HepG2 (cell line): Measurements from ENCODE around the gene YEATS4. TPM values are rescaled to one million over a fixed set of nuclear protein-coding genes. Genes with fewer than 3 reads are reported as not detected.

Source experiments
- CHD2 ChIP-seq: IDR thresholded peaks from 2 replicates; pipeline ENCODE4 v1.6.1; 2011; ENCODE audit warnings: low read depth, low read length, improper control_type of control experiment
- CSRNP1 ChIP-seq: sonication (generic); formaldehyde crosslinking; IDR thresholded peaks from 2 replicates; pipeline ENCODE4 v1.8.1; 2023; ENCODE audit warnings: mild to moderate bottlenecking, missing genetic modification reagents
- FOXA3 ChIP-seq: IDR thresholded peaks from 2 replicates; pipeline ENCODE4 v1.6.1; 2016; ENCODE audit warnings: missing genetic modification reagents, missing compliant biosample characterization
- FOXP4 ChIP-seq: sonication (generic); formaldehyde crosslinking; IDR thresholded peaks from 2 replicates; pipeline ENCODE4 v1.4.0; 2020; ENCODE audit warnings: missing genetic modification reagents
- HMGA1 ChIP-seq: sonication (generic); formaldehyde crosslinking; conservative IDR thresholded peaks from 2 replicates; pipeline ENCODE4 v1.4.0; 2020; ENCODE audit warnings: missing genetic modification reagents
- KLF11 ChIP-seq: IDR thresholded peaks from 2 replicates; pipeline ENCODE4 v1.6.1; 2016; ENCODE audit warnings: missing compliant biosample characterization
- KMT2A ChIP-seq: sonication (generic); formaldehyde crosslinking; IDR thresholded peaks from 2 replicates; pipeline ENCODE4 v1.4.0; 2020; ENCODE audit warnings: missing genetic modification reagents
- LRRFIP1 ChIP-seq: sonication (generic); formaldehyde crosslinking; conservative IDR thresholded peaks from 2 replicates; pipeline ENCODE4 v1.4.0; 2020; ENCODE audit warnings: missing genetic modification reagents
- MAFF ChIP-seq: IDR thresholded peaks from 2 replicates; pipeline ENCODE4 v1.6.1; 2011; ENCODE audit warnings: low read depth, low read length, improper control_type of control experiment
- MEF2D ChIP-seq: sonication (generic); formaldehyde crosslinking; IDR thresholded peaks from 2 replicates; pipeline ENCODE4 v1.5.1; 2020; ENCODE audit warnings: mild to moderate bottlenecking, missing genetic modification reagents
- NBN ChIP-seq: fragments of 450-650 bp; conservative IDR thresholded peaks from 2 replicates; pipeline ENCODE4 v1.6.1; 2017
- PBX2 ChIP-seq: IDR thresholded peaks from 2 replicates; pipeline ENCODE4 v1.6.1; 2016; ENCODE audit warnings: control low read depth
- YY1 ChIP-seq: IDR thresholded peaks from 2 replicates; pipeline ENCODE4 v1.6.1; 2011; ENCODE audit warnings: low read length, low read depth, moderate library complexity, mild to moderate bottlenecking; ENCODE audit not compliant: insufficient read depth, insufficient replicate concordance
- ZFP41 ChIP-seq: sonication (generic); formaldehyde crosslinking; IDR thresholded peaks from 2 replicates; pipeline ENCODE4 v1.4.0; 2020; ENCODE audit warnings: mild to moderate bottlenecking, missing genetic modification reagents, borderline replicate concordance
- ZNF333 ChIP-seq: sonication (generic); formaldehyde crosslinking; IDR thresholded peaks from 2 replicates; pipeline ENCODE4 v1.4.0; 2020; ENCODE audit warnings: mild to moderate bottlenecking, missing genetic modification reagents, borderline replicate concordance
- ZNF337 ChIP-seq: sonication (generic); formaldehyde crosslinking; IDR thresholded peaks from 2 replicates; pipeline ENCODE4 v1.5.1; 2020; ENCODE audit warnings: missing genetic modification reagents, low read depth, mild to moderate bottlenecking, borderline replicate concordance
- ZNF44 ChIP-seq: sonication (generic); formaldehyde crosslinking; IDR thresholded peaks from 2 replicates; pipeline ENCODE4 v1.5.1; 2020; ENCODE audit warnings: mild to moderate bottlenecking, missing genetic modification reagents
- ZNF496 ChIP-seq: sonication (generic); formaldehyde crosslinking; IDR thresholded peaks from 2 replicates; pipeline ENCODE4 v1.8.1; 2023; ENCODE audit warnings: mild to moderate bottlenecking, moderate library complexity, missing genetic modification reagents; ENCODE audit not compliant: insufficient replicate concordance
- ZNF768 ChIP-seq: sonication (generic); formaldehyde crosslinking; IDR thresholded peaks from 2 replicates; pipeline ENCODE4 v1.4.0; 2020; ENCODE audit warnings: missing genetic modification reagents
- ZNF772 ChIP-seq: sonication (generic); formaldehyde crosslinking; IDR thresholded peaks from 2 replicates; pipeline ENCODE4 v1.5.0; 2020; ENCODE audit warnings: mild to moderate bottlenecking, missing genetic modification reagents
- ZNF839 ChIP-seq: sonication (generic); formaldehyde crosslinking; IDR thresholded peaks from 2 replicates; pipeline ENCODE4 v1.4.0; 2020; ENCODE audit warnings: missing genetic modification reagents, mild to moderate bottlenecking, borderline replicate concordance
- ZNF841 ChIP-seq: sonication (generic); formaldehyde crosslinking; IDR thresholded peaks from 2 replicates; pipeline ENCODE4 v1.8.1; 2023; ENCODE audit warnings: missing genetic modification reagents, borderline replicate concordance
- polyA plus RNA-seq, 8 experiments: library from polyadenylated mRNA; depleted of rRNA in 3 of 8; stranded (reverse) in 7 of 8; unstranded in 1 of 8; fragments of >200 nt; fragmentation: Illumina TruSeq in 4 of 8; extraction: Trizol in 4 of 8; gene quantifications; 2 replicates each; pipeline versions ENCODE4 v1.2.1 to v1.2.3, GENCODE V29; 2011 to 2016; ENCODE audit warnings: low read depth in 4 of 8, missing spikeins in 1 of 8, mixed read lengths in 1 of 8; ENCODE audit not compliant: insufficient read depth in 1 of 8
- total RNA-seq, 5 experiments: library from RNA; depleted of rRNA; stranded (reverse); fragments of >200 nt; fragmentation: Illumina TruSeq; extraction: Trizol; gene quantifications; 2 replicates each; pipeline ENCODE4 v1.2.3, GENCODE V29; 2016; ENCODE audit warnings: low read depth in 1 of 5
- TF ChIP-seq, protein P1 (sequence below): sonication (generic); formaldehyde crosslinking; IDR thresholded peaks from 2 replicates; pipeline ENCODE4 v1.8.0; 2022; ENCODE audit warnings: mild to moderate bottlenecking, missing genetic modification reagents, moderate library complexity

YEATS4 gene
- total and polyA plus RNA-seq, 2 of the 13 experiments (the other 11 are each of a cell fraction or from before 2014, with no cell fraction given), result 16.8 to 45.0 TPM

- TF ChIP-seq NBN, result no peak
- no peak for TF ChIP-seq ZNF44 (CRISPR knock-in tag)
- TF ChIP-seq PBX2 (CRISPR knock-in tag), result 0 out of 2 replicates have a peak, but pooled peaks have one; percentile 19
- TF ChIP-seq ZNF337 (CRISPR knock-in tag), result no peak
- TF ChIP-seq ZFP41 (CRISPR knock-in tag), result peak; percentile 15; the same call in 1 of the 2 replicates
- TF ChIP-seq MAFF, result no peak
- TF ChIP-seq CSRNP1 (CRISPR knock-in tag), result no peak
- peak; percentile 67 for TF ChIP-seq FOXP4 (CRISPR knock-in tag)
- no peak for TF ChIP-seq MEF2D (CRISPR knock-in tag)
- no peak; the same call in 1 of the 2 replicates for TF ChIP-seq ZNF772 (CRISPR knock-in tag)
- TF ChIP-seq ZNF839 (CRISPR knock-in tag), result no peak
- TF ChIP-seq CHD2, result no peak
- no peak for TF ChIP-seq ZNF496 (CRISPR knock-in tag)
- no peak for TF ChIP-seq YY1
- TF ChIP-seq KMT2A (CRISPR knock-in tag), result 0 out of 2 replicates have a peak, but pooled peaks have one; percentile 43
- TF ChIP-seq HMGA1, result no peak
- no peak; the same call in 1 of the 2 replicates for TF ChIP-seq ZNF768 (CRISPR knock-in tag)
- TF ChIP-seq LRRFIP1 (CRISPR knock-in tag), result no peak
- peak; percentile 50 for TF ChIP-seq ZNF841 (CRISPR knock-in tag)
- peak; percentile 28; the same call in 1 of the 2 replicates for TF ChIP-seq KLF11 (CRISPR knock-in tag)
- peak; percentile 27 for TF ChIP-seq FOXA3 (CRISPR knock-in tag)
- TF ChIP-seq ZNF333, result no peak
- TF ChIP-seq, protein P1, sequence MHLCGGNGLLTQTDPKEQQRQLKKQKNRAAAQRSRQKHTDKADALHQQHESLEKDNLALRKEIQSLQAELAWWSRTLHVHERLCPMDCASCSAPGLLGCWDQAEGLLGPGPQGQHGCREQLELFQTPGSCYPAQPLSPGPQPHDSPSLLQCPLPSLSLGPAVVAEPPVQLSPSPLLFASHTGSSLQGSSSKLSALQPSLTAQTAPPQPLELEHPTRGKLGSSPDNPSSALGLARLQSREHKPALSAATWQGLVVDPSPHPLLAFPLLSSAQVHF (CRISPR knock-in tag), result peak; percentile 61; the same call in 1 of the 2 replicates
Observed at GRCh38 chr12:69354556-69355187, 4.9 kb upstream of the YEATS4 start (continued).
